Skeletal muscle satellite cell (primary cell): ENCODE measurements around the gene GZMB.
"Not testable (repeated sequence)": the region's sequence is repeated elsewhere in the genome, so short reads cannot be mapped to it uniquely, and the experiment has no call there.

Experiments used
- H3K27me3 ChIP-seq: 2 replicates; pipeline ENCODE4 v1.7.0; 2013; ENCODE audit warnings: low read length; ENCODE audit not compliant: control insufficient read depth, insufficient read depth
- H3K36me3 ChIP-seq: 2 replicates; pipeline ENCODE4 v1.7.0; 2013; ENCODE audit warnings: mild to moderate bottlenecking, control low read depth, low read length; ENCODE audit not compliant: insufficient read depth
- H3K4me1 ChIP-seq: 2 replicates; pipeline ENCODE4 v1.7.0; 2013; ENCODE audit warnings: low read length; ENCODE audit not compliant: control insufficient read depth, insufficient read depth
- H3K4me2 ChIP-seq: 2 replicates; pipeline ENCODE4 v1.7.0; 2013; ENCODE audit warnings: mild to moderate bottlenecking, low read length
- H3K4me3 ChIP-seq: 2 replicates; pipeline ENCODE4 v1.7.0; 2013; ENCODE audit warnings: low read length
- H3K9ac ChIP-seq: 2 replicates; pipeline ENCODE4 v1.7.0; 2013; ENCODE audit warnings: mild to moderate bottlenecking, low read depth, low read length, moderate library complexity
- H3K9me3 ChIP-seq: replicated peaks from 2 replicates; pipeline ENCODE4 v1.7.0; 2013; ENCODE audit warnings: mild to moderate bottlenecking, control low read depth, low read length

Gene GZMB

GRCh38 chr14:24665440-24665991 lies 31.5 kb upstream of the GZMB start:
- Histone ChIP-seq H3K9me3 (no peaks in the 10 kb centered on the region), H3K36me3 (no peaks in the 10 kb centered on the region), H3K9ac (no peak overlapping the region), H3K27me3 (no peaks in the 10 kb centered on the region), H3K4me3 (no peak overlapping the region), H3K4me2 (no peak overlapping the region), H3K4me1 (no peaks in the 10 kb centered on the region)

DNA sequence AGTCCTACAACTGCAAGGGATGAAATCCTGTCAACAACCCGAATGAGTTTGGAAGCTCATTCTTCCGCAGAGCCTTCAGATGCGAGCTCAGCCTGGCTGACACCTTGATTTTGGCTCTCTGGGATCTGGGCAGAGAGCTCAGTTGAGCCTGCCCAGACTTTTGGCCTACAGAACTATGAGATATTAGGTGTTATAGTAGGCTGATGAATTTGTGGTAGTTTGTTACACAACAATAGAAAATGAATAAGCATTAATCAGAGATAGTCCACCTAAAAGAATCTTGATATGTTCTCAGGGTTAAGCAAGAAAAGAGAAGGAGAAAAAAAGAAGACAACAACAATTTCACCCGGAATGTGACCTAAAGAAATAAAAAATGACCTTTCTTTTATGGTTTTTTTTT lies 30.4 kb upstream of the GZMB start:
- no peak overlapping the region for H3K4me2 ChIP-seq
- H3K9ac ChIP-seq, result no peak overlapping the region
- H3K4me1 ChIP-seq, result no peaks in the 10 kb centered on the region
- H3K27me3 ChIP-seq, result no peaks in the 10 kb centered on the region
- H3K36me3 ChIP-seq, result no peaks in the 10 kb centered on the region
- H3K9me3 ChIP-seq, result no peaks in the 10 kb centered on the region
- H3K4me3 ChIP-seq, result no peak overlapping the region

DNA sequence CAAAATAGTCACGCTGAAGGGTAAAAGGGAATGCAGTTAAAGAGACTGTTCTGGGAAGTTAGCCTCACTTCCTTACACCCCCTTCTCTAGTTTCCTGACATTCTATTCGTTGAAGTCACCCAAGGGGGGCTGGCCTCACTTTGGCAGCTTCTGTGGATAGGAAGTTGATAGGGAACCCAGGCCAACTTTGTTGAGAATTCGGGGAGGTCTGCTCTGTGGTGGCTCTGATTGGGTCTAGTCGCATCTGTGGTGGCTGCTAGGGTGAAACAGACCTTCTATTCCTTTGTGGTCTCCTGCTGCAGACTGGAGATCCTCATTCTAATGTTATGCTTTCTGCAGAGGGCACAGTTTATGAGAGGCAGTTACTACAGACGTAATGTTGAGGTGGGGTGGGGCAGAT lies 28.8 kb upstream of the GZMB start:
- H3K4me2 ChIP-seq, result no peak overlapping the region
- no peak overlapping the region for H3K4me3 ChIP-seq
- no peaks in the 10 kb centered on the region for H3K27me3 ChIP-seq
- no peaks in the 10 kb centered on the region for H3K36me3 ChIP-seq
- H3K9me3 ChIP-seq, result no peaks in the 10 kb centered on the region
- H3K9ac ChIP-seq, result no peak overlapping the region
- no peaks in the 10 kb centered on the region for H3K4me1 ChIP-seq

DNA sequence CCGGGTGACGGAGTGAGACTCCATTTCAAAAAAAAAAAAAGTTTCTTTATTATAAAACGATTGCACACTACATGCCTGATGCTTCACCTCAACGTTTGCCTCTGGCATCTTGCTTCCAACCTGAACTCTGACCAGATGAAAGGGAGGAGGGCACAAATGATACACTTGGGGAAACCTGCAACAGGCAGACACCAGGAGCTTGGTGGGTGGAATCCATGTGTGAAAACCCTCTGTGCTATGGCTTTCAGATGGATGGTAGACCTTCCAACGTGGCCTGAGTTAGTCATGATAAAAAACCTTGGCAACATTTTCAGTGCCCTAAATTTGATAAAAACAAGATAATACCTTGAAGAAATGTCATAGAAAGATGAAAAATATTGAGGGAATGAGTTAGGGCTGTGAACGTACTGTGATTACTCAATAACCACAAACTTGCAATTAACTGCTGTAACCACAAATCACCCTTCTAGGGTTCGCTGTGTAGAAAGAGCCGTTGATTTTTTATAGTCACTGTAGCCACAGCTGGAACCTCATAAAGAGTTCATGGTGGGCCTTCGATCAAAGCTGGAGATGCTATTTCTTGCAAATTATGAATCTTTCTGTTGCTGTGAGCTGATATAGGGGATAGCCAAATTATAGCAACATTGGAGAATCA lies 26.1 kb upstream of the GZMB start:
- H3K9me3 ChIP-seq, result no peaks in the 10 kb centered on the region
- no peaks in the 10 kb centered on the region for H3K27me3 ChIP-seq
- H3K4me3 ChIP-seq, result no peak overlapping the region
- no peaks in the 10 kb centered on the region for H3K4me1 ChIP-seq
- no peak overlapping the region for H3K9ac ChIP-seq
- no peaks in the 10 kb centered on the region for H3K36me3 ChIP-seq
- H3K4me2 ChIP-seq, result no peak overlapping the region

DNA sequence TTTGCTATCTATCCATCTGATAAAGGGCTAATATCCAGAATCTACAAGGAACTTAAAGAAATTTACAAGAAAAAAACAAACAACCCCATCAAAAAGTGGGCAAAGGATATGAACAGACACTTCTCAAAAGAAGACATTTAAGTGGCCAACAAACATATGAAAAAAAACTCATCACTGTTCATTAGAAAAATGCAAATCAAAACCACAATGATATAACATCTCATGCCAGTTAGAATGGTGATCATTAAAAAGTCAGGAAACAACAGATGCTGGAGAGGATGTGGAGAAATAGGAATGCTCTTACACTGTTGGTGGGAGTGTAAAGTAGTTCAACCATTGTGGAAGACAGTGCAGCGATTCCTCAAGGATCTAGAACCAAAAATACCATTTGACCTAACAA lies 14.4 kb upstream of the GZMB start:
- H3K4me3 ChIP-seq, H3K9me3 ChIP-seq, H3K4me1 ChIP-seq, H3K36me3 ChIP-seq, H3K27me3 ChIP-seq, H3K4me2 ChIP-seq, H3K9ac ChIP-seq: not testable (repeated sequence)

GRCh38 chr14:24639905-24640304 lies 5.9 kb upstream of the GZMB start:
- H3K27me3 ChIP-seq, result no peaks in the 10 kb centered on the region
- no peaks in the 10 kb centered on the region for H3K36me3 ChIP-seq
- no peak overlapping the region for H3K4me2 ChIP-seq
- no peaks in the 10 kb centered on the region for H3K9me3 ChIP-seq
- no peak overlapping the region for H3K9ac ChIP-seq
- no peak overlapping the region for H3K4me3 ChIP-seq
- no peaks in the 10 kb centered on the region for H3K4me1 ChIP-seq

GRCh38 chr14:24639270-24639669 lies 5.3 kb upstream of the GZMB start:
- Histone ChIP-seq H3K36me3 (no peaks in the 10 kb centered on the region), H3K4me2 (no peak overlapping the region), H3K4me1 (no peaks in the 10 kb centered on the region), H3K9ac (no peak overlapping the region), H3K4me3 (no peak overlapping the region), H3K27me3 (no peaks in the 10 kb centered on the region), H3K9me3 (no peaks in the 10 kb centered on the region)

DNA sequence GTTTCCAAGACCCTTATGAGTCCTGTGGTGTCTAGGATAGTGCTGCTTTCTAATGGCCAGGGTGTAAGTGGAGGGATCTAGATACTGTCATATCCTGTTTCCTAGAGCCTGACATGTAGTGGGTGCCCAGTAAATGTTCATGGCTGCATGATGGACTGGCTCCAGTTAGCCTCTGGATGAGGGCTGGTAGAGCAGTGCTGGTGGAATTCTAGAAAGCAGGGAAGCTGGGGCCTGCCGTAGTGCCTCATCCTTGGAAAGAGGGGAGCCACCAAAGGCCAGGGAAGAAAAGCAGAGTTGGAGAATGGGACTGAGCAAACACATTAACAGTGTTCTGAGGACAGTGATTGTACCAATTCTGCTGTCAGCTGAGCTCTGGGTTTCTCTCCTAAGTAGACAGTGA lies 637 bp downstream of the GZMB start:
- Histone ChIP-seq H3K27me3 (no peaks in the 10 kb centered on the region), H3K4me3 (no peak overlapping the region), H3K4me2 (no peak overlapping the region), H3K36me3 (no peaks in the 10 kb centered on the region), H3K9ac (no peak overlapping the region), H3K4me1 (no peaks in the 10 kb centered on the region), H3K9me3 (no peaks in the 10 kb centered on the region)

DNA sequence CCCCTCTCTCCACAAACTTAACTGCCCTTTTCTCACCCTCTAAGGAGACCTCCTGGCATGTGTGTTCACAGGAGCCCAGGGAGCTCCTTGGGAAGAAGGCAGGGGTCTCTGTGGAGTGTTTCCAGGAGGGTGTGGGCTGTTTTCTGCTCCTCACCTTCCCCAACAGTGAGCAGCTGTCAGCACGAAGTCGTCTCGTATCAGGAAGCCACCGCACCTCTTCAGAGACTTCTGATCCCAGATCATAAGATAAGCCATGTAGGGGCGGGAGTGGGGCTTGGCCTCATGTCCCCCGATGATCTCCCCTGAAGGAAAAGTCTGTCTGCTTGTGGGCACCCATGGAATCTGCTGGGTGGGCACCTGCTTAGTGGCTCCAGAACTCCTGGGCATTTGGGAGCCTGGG lies 1.2 kb downstream of the GZMB start:
- Histone ChIP-seq H3K4me3 (no peak overlapping the region), H3K9me3 (no peaks in the 10 kb centered on the region), H3K4me2 (no peak overlapping the region), H3K27me3 (no peaks in the 10 kb centered on the region), H3K9ac (no peak overlapping the region), H3K36me3 (no peaks in the 10 kb centered on the region), H3K4me1 (no peaks in the 10 kb centered on the region)

DNA sequence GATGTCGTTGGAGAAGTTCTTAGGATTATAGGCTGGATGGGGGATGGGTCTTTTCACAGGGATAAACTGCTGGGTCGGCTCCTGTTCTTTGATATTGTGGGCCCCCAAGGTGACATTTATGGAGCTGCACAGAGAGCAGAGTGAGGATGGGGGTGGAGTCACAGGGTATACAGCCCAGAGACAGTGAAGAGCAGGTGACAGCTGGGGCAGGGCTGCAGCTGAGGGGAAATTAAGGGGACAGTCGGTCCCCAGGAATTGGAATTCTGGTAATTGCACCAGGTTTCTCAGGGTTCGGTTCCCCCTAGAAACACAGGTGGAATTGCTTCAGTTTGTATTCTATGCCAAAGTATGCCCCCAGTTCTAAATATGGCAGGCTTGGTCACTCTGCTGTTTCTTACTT lies 1.7 kb downstream of the GZMB start:
- Histone ChIP-seq H3K4me1 (no peaks in the 10 kb centered on the region), H3K27me3 (no peaks in the 10 kb centered on the region), H3K36me3 (no peaks in the 10 kb centered on the region), H3K9ac (no peak overlapping the region), H3K9me3 (no peaks in the 10 kb centered on the region), H3K4me2 (no peak overlapping the region), H3K4me3 (no peak overlapping the region)

DNA sequence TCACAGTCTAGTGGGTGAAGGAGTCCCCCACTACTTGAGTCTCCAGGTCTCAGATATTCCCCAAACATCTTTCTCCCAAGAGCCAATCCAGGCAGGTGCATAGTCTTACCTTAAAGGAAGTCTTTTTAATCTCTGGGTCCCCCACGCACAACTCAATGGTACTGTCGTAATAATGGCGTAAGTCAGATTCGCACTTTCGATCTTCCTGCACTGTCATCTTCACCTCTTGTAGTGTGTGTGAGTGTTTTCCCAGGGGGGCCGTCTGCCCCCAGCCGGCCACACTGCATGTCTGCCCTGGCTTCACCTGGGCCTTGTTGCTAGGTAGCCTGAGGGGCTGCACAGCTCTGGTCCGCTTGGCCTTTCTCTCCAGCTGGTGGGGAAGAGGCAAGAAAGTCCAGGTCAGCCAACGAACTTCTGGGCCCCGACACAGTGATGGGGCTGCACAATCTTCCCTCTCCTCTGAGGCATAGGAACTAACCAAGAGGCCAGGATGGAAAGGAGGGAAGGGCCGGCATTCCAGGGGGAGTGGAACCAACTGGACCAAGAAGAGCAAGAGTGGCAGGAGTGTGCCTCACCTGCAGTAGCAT lies 2.1 kb downstream of the GZMB start:
- Histone ChIP-seq H3K9me3 (no peaks in the 10 kb centered on the region), H3K4me1 (no peaks in the 10 kb centered on the region), H3K27me3 (no peaks in the 10 kb centered on the region), H3K9ac (no peak overlapping the region), H3K4me2 (no peak overlapping the region), H3K4me3 (no peak overlapping the region), H3K36me3 (no peaks in the 10 kb centered on the region)

- H3K9ac ChIP-seq, result no peak overlapping the region
These were observed 3.0 kb downstream of the GZMB start for GRCh38 chr14:24630872-24631477.

More at GRCh38 chr14:24630872-24631477, 3.0 kb downstream of the GZMB start:
- no peaks in the 10 kb centered on the region for H3K4me1 ChIP-seq
- H3K4me3 ChIP-seq, result no peak overlapping the region
- no peak overlapping the region for H3K4me2 ChIP-seq
- no peaks in the 10 kb centered on the region for H3K36me3 ChIP-seq
- no peaks in the 10 kb centered on the region for H3K27me3 ChIP-seq
- no peaks in the 10 kb centered on the region for H3K9me3 ChIP-seq
